Ascending aorta (tissue), 2 donors: ENCODE results near the gene CTCFL. TPM values are rescaled to one million over a fixed set of nuclear protein-coding genes. Genes with fewer than 3 reads are reported as not detected.

Experiments
- DNase-seq, 2 donors: peaks; one replicate each; pipeline ENCODE4 v3.0.0-alpha.2; 2019; ENCODE audit warnings: low spot score in 2 of 2
- H3K27ac ChIP-seq, 2 donors: fragments of 200-600 bp; sonication (generic); one replicate each; pipeline ENCODE4 v1.5.1; 2016 to 2017; ENCODE audit warnings: mild to moderate bottlenecking in 1 of 2
- H3K27me3 ChIP-seq: fragments of 200-600 bp; sonication (generic); one replicate; pipeline ENCODE4 v1.5.1; 2017
- H3K36me3 ChIP-seq, 2 donors: fragments of 200-600 bp; sonication (generic); one replicate each; pipeline ENCODE4 v1.5.1; 2016
- H3K4me1 ChIP-seq, 2 donors: fragments of 200-600 bp; sonication (generic); one replicate each; pipeline ENCODE4 v1.5.1; 2016 to 2017; ENCODE audit warnings: mild to moderate bottlenecking in 1 of 2
- H3K4me3 ChIP-seq, 2 donors: fragments of 200-600 bp; sonication (generic); one replicate each; pipeline ENCODE4 v1.5.1; 2016 to 2017; ENCODE audit warnings: mild to moderate bottlenecking in 1 of 2
- H3K9me3 ChIP-seq, 2 donors: fragments of 200-600 bp; sonication (generic); one replicate each; pipeline ENCODE4 v1.5.1; 2016
- CTCF ChIP-seq, 3 experiments: fragments of 200-600 bp in 2 of 3; fragments of 450-650 bp in 1 of 3; sonication (generic) in 2 of 3; IDR thresholded peaks; one replicate each; pipeline ENCODE4 v1.5.1; 2016 to 2019; ENCODE audit warnings: antibody characterized with exemption in 3 of 3, mild to moderate bottlenecking in 1 of 3, moderate library complexity in 1 of 3
- intact Hi-C: fragments of 100-400 bp; cut with DNase I; formaldehyde crosslinking; loops from one replicate; pipeline ENCODE4 v1.15.1; 2023
- total RNA-seq: library from RNA; depleted of rRNA; stranded (reverse); fragments of >200 nt; gene quantifications from one replicate; pipeline ENCODE4 v1.1.0, GENCODE V29; 2016

CTCFL gene
- total RNA-seq, 1 donor from 2014 or later = not detected

- no peak for TF ChIP-seq CTCF (IDR thresholded peaks at IDR 0.05)
- Histone ChIP-seq H3K4me1 (no peaks in the 10 kb centered on the region), H3K4me3 (no peak overlapping the region), H3K27ac (no peak overlapping the region), H3K9me3 (no peaks in the 10 kb centered on the region), H3K27me3 (no peaks in the 10 kb centered on the region), H3K36me3 (no peaks in the 10 kb centered on the region)
- no peak for DNase-seq
- intact Hi-C loops = no loop called here
These were observed 23.5 kb upstream of the CTCFL start for GRCh38 chr20:57548177-57549058.

- Histone ChIP-seq H3K9me3 (no peaks in the 10 kb centered on the region), H3K27ac (no peak overlapping the region), H3K36me3 (no peaks in the 10 kb centered on the region), H3K4me3 (no peak overlapping the region), H3K4me1 (no peaks in the 10 kb centered on the region), H3K27me3 (no peaks in the 10 kb centered on the region)
- intact Hi-C loops = no loop called here
- TF ChIP-seq CTCF (IDR thresholded peaks at IDR 0.05) = no peak
- DNase-seq = no peak
These were observed 22.2 kb upstream of the CTCFL start for GRCh38 chr20:57546956-57547649.

- no peak for TF ChIP-seq CTCF (IDR thresholded peaks at IDR 0.05)
- Histone ChIP-seq H3K36me3 (no peaks in the 10 kb centered on the region), H3K27ac (no peak overlapping the region), H3K27me3 (no peaks in the 10 kb centered on the region), H3K9me3 (no peaks in the 10 kb centered on the region), H3K4me1 (no peaks in the 10 kb centered on the region), H3K4me3 (no peak overlapping the region)
- no peak for DNase-seq
- intact Hi-C loops = no loop called here
These were observed 21.2 kb upstream of the CTCFL start for GRCh38 chr20:57545927-57546662.

GRCh38 chr20:57544838-57545564, 20.1 kb upstream of the CTCFL start:
- H3K36me3 ChIP-seq = no peaks in the 10 kb centered on the region
- H3K27me3 ChIP-seq = no peaks in the 10 kb centered on the region
- H3K9me3 ChIP-seq = no peaks in the 10 kb centered on the region
- intact Hi-C loops = no loop called here
- no peak for TF ChIP-seq CTCF (IDR thresholded peaks at IDR 0.05)
- H3K4me1 ChIP-seq = no peaks in the 10 kb centered on the region
- DNase-seq = no peak
- H3K27ac ChIP-seq = no peak overlapping the region
- no peak overlapping the region for H3K4me3 ChIP-seq

GRCh38 chr20:57543754-57544153, 18.8 kb upstream of the CTCFL start:
- Histone ChIP-seq H3K27me3 (no peaks in the 10 kb centered on the region), H3K4me3 (no peak overlapping the region), H3K9me3 (no peaks in the 10 kb centered on the region), H3K4me1 (no peaks in the 10 kb centered on the region), H3K27ac (no peak overlapping the region), H3K36me3 (no peaks in the 10 kb centered on the region)
- no peak for TF ChIP-seq CTCF (IDR thresholded peaks at IDR 0.05)
- DNase-seq = no peak
- intact Hi-C loops = no loop called here
